ENCODE data around the gene LRCH1.

DNA sequence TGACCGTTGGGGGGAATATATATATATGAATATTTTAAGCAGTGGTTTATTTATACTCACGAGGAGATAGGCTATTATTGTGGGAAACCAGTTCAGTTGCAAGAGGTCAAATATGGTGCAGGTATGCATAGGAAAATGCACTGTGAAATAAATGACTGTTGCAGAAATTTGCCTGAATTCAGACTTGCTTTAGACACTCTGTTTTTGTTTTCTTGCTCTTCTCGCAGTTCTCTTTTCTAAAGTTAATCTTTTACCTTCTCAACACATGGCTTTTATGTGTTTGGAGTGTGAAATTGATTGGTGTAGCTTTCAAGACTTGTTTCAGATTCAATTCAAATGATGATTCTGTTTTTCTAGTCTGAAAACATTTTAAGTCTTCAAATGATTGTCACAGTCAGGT, 109.7 kb downstream of the LRCH1 start:
- TF ChIP-seq, protein P1, sequence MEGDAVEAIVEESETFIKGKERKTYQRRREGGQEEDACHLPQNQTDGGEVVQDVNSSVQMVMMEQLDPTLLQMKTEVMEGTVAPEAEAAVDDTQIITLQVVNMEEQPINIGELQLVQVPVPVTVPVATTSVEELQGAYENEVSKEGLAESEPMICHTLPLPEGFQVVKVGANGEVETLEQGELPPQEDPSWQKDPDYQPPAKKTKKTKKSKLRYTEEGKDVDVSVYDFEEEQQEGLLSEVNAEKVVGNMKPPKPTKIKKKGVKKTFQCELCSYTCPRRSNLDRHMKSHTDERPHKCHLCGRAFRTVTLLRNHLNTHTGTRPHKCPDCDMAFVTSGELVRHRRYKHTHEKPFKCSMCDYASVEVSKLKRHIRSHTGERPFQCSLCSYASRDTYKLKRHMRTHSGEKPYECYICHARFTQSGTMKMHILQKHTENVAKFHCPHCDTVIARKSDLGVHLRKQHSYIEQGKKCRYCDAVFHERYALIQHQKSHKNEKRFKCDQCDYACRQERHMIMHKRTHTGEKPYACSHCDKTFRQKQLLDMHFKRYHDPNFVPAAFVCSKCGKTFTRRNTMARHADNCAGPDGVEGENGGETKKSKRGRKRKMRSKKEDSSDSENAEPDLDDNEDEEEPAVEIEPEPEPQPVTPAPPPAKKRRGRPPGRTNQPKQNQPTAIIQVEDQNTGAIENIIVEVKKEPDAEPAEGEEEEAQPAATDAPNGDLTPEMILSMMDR (conservative IDR thresholded peaks at IDR 0.05 in 1 of 2, IDR thresholded peaks at IDR 0.05 in 1 of 2; ENCODE audit: low read depth in 1 of 2, low read length in 2 of 2), result no peak
- TF ChIP-seq EZH2 (IDR thresholded peaks at IDR 0.05; ENCODE audit: low read length, missing control alignments), result no peak

All from fibroblast of lung (primary cell).